AML-193 (cell line): Measurements from ENCODE around the gene FOXD4L6.
"Not testable (repeated sequence)": the region's sequence is repeated elsewhere in the genome, so short reads cannot be mapped to it uniquely, and the experiment has no call there.

ENCODE experiments used
- DNase-seq, 2 experiments: peaks; one replicate each; lab custom pipeline; 2025; lab: John Stamatoyannopoulos, UW

The FOXD4L6 gene

DNA sequence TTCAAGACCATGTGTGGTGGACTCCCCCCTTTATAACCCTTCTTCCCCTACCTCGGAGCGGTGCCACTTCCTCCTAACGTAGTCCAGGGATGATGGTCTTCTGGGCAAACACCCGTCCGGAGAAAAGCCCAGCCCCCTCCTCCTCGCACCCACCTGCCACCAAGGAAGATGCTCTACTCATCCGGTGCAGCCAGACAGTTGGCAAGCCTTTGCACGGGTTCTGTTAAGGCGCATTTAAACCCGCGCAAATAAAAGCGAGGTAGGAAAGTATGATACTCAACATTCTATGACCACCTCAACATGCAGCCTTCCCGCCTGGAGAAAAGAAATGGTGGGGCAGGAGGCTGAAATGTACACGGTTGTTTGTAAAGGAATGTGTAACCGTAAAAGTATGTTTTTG is at the start of gene FOXD4L6:
TSS of gene FOXD4L6 (minus strand) at position 101 of the 400 bp plus-strand sequence. CDS start 298 bp downstream, outside the sequence.
- DNase-seq = not testable (repeated sequence)

DNA sequence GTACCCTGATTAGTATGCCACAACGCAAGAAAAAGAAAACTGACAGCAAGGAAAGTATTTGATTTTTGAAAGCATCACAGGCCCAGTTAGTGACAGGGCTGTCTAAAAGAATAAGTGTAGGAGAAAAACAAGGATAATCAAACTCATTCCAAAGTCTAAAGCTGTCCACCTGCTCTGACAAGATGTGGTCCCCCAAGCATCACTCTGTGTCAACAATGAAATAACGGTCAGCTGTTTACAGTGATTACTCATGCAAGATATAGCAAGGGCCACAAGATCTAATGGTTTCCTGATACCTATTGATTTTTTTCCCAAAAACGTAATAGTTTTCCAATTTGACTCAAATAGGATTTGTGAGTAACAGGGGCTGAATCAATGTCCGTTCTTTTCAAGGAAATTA is 46.5 kb upstream of the FOXD4L6 start:
- DNase-seq = not testable (repeated sequence)

DNA sequence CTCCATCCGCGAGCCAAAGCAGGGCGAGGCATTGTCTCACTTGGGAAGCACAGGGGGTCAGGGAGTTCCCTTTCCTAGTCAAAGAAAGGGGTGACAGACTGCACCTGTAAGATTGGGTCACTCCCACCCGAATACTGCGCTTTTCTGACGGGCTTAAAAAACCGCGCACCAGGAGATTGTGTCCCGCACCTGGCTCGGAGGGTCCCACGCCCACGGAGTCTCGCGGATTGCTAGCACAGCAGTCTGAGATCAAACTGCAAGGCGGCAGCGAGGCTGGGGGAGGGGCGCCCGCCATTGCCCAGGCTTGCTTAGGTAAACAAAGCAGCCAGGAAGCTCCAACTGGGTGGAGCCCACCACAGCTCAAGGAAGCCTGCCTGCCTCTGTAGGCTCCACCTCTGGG is 21.6 kb upstream of the FOXD4L6 start:
- not testable (repeated sequence) for DNase-seq

DNA sequence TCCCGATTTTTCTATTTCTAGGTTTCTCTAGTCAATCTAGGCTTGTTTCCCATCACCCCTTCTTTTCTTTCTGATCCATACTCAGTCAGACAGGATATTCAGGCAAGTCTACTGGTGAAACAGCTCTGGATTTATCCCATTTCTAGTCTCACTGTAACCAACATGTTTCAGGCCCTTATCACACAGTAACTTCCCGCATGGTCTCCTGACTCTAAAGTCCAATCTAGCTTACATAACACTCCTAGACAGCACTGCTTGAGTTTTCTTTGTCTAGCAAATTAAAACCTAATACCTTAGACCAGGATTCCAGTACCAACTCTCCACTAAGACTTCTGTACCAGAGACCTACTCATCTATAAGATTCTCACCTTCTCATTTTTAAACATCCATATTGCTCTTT is 13.4 kb upstream of the FOXD4L6 start:
- DNase-seq = not testable (repeated sequence)

DNA sequence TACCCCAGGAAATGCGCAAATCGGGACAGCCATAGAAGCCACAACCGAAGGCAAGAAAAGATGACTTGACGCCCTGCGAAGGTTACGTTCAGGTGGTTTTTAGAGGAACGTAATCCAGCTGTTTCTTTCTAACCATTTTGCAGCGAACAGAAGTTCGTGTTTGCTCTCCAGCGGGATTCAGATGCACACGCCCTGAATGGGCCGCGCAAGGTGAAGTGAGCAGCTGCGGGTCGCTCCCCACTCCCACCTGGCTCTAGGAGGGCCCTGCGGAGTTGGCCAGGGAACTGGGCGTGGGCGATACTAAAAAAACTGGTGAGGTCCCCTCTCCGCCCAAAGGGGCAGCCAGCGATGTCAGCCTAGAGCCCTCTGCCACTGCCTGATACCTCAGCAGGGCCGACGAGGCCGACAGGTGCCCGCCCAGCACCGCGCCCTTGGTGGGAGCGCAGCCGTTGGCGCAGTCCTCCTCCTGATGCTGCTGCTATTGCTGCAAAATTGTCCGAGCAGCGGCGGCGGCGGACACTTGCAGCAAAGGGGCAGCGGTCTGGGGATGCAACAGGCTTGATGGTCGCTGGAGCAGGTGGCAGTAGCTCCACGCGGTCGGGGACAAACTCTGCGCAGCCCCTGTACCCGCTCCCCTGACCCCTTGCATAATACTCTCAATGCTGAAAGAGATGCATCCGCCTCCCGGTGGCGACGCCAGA is 1.6 kb downstream of the FOXD4L6 start:
- DNase-seq = not testable (repeated sequence)

DNA sequence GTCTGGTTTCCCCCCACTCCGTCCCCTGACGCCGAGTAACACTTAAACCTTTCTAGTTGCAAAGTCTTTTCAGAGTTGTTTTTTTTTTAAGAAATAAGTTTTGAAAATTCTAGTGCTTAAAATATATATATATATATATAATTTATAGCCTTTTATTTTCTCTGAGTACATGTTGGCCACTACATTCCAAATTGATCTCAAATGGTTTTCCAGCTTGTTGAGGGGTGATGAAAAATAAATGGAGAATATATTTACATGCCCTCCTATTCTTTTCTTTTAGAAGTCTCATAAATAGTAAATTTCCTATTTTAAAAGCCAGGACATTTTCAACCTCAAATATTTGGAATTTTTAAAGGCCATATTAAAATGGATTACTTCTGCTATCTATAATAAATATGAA is 2.5 kb downstream of the FOXD4L6 start:
- DNase-seq = not testable (repeated sequence)

DNA sequence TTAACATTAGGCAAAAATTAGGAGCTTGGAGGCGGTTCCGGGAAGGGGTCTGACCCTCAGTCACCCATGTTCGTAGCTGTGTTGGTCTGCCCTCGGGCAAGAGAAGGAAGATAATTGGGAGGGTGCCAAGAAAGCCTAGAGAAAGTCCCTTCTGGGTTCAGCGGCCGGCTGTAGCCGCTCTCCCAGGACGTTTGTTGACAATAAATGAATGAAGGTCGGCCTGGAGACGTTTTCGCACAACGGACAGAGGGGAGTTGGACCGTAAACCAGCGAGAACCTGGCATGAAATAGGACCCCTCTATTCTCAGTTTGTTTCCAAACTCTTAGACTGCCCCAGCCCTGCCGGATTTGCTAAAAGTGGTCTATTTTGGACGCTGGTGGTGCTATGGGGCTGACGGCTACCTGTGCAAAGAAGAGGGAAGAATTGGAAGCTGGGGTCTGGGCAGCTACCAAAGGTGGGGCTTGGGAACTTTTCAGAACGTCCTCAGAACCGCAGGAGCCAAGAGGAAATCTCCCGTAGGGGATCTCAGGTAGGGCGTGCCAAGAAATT is 3.3 kb downstream of the FOXD4L6 start:
- not testable (repeated sequence) for DNase-seq

DNA sequence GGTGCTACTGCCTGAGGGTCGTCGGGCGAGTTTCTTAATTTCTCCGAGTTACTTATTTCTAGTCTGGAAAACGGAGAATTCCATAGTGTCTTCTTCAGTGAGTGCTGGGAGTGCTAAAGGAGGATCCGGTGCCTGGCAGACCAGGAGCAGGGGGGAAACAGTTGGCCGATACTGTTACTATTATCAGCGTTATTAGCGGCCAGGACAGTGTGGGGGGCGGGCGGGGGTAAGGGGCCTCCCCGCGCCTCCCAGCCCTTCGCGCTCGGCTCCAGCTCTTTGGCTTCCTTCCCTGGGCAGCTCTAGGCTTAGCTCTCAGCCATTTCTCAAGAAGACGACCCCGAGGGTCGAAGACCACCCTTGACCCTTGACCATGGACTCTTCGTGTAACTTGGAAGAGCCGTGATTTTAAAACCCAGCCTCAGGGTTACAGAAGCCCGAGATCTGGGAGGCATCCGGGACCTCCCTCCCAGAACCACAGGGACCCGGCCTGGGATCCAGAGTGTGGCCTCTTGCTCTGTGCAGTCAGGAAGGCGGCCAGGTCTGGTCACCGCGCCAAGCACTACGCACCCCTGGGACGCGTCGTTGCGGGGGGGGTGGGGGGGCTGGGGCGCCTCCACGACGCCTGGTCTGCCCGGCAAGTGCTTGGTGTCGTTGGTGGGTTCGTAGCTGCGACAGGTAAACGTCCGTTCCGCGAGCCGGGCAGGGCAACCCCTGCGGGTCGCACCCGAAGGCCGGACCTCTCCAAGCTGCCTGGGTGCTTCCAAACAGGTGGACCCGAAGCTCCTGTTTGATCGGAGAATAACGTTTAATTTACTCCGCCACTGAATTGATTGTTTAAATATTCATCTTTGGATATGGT is 4.0 kb downstream of the FOXD4L6 start:
- DNase-seq = not testable (repeated sequence)

DNA sequence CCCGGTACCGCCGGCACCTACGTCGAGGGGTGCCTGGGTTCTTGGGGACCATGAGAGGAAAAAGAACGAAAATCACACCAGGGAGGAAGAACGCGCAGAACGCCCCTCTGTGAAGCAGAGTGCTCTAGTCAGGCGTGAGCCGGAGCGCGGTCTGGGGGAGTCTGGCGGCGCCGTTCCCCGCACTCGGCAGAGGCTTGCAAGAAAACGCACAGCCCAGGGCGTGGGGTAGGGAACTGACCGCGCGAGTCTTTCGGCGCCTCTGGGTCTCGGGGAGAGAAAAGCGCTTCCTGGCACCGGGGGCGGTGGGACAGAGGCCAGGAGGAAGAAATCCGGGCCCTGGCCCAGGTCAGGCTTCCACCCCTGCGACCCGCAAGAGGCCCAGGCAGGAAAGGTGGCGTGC is 4.7 kb downstream of the FOXD4L6 start:
- not testable (repeated sequence) for DNase-seq

DNA sequence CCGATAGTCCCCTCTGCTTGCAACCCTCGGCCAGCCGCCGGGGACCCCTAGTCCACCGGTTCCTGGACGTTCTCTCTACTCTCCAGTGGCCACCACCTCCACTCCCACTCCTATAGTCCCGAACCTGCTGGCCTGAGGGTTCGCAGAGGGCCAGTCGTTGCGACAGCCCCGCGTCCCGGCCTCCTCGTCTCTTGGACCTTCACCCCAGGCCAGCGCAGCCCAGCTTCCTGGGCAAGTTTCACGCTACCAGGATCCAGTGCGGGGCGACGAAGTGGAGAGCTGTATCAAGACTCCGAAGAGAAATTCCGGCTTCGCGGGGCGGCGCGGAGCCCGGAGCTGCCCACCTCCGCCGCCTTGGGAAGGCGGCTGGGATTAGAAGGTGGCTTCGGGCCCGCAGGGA is 5.1 kb downstream of the FOXD4L6 start:
- not testable (repeated sequence) for DNase-seq

DNA sequence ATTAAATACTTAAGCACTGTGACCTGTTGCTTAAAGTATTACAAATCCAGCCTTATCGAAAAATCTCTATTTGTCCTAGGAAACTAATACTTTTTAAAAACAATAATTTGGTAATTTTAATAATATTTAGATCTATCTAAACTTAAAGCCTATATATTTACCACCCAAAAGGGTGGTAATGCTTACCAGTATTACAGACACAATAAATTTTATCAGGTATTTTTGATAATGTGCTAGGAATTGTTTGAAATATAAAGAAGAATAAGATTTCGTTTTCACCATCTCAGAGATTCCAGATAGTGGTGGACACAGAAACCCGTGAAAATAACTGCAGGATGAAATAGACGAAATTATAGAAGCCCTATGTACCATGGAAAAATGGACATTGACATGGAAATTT is 7.8 kb downstream of the FOXD4L6 start:
- not testable (repeated sequence) for DNase-seq

DNA sequence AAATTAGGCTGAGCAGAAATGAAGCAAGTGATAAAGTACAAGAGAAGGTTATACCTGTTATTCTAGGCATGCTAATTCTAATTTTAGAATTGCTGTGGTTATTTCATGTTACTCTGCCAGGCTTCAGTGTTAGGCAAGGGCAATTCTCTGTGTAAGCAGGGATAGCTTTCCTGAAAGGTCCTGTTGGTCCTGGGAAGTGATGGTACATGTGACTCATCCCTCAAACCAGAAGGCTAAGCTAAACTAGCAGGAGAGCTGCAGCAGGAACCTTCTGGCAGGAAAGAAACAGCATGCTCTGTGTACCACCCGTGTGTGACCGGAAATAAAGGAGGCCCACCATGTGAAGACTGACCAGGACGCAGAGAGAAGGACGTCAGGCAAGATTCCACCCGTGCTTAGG is 8.8 kb downstream of the FOXD4L6 start:
- not testable (repeated sequence) for DNase-seq

DNA sequence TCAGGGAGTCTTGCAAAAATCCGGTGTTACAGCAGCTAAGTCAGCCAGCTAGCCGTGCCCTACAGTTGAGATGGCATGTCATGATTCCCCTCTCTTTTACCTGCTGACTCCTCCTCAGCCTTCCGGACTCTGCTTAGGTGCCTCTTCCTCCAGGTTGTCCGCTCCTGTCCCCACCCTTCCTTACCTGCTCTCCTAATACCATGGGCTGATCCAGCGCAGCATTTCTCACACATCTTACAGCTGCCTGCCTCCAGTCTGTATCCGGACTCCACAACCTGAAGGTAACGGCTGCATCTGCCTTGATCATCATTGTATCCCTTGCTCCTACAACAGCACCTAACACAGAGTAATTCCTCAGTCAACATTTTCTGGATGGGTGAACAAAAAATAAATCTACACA is 9.2 kb downstream of the FOXD4L6 start:
- DNase-seq = not testable (repeated sequence)

DNA sequence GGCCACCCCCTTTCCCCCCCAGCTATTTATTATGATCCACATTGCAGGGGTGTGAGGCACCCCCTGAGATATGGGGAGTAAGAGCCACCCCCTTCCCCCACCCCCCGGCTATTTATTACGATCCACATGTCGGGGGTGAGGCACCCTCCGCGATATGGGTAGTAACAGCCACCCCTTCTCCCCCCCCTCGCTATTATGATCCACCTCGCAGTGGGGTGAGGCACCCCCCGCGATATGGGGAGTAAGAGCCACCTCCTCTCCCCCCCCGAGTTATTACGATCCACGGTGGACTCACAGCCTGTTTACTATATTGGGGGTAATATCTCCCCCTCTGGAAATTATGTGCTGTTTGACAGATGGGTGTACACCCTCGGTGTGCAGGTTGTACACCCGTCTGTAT is 15.1 kb downstream of the FOXD4L6 start:
- DNase-seq = not testable (repeated sequence)

DNA sequence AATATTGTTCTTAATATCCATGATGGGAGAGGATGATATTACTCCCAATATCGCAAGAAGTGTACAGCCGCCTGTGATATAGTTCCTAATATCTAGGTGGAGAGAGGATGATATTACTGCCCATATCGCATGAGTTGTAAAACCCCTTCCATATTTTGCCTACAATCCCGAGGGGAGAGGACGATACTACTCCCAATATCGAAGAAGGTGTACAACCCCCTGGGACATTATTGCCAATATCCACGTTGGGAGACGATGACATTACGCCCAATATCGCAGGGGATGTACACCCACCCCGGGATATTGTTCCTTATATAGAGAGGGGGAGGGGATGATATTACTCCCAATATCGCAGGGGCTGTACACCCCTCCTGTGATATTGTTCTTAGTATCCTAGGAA is 17.1 kb downstream of the FOXD4L6 start:
- DNase-seq = not testable (repeated sequence)

DNA sequence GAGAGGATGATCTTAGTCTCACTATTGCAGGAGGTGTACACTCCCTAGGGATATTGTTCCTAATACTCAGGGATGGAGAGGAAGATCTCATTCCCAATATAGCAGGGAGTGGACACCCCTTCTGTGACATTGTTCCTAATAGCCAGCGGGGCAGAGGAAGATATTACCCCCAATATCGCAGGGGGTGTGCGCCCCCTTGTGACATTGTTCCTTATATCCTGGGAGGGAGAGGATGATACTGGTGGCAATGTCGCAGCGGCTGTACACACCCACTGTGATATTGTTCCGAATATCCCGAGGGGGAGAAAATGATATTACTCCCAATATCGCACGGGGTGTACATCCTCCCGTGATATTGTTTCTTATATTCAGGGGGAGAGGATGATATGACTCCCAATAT is 17.6 kb downstream of the FOXD4L6 start:
- DNase-seq = not testable (repeated sequence)

DNA sequence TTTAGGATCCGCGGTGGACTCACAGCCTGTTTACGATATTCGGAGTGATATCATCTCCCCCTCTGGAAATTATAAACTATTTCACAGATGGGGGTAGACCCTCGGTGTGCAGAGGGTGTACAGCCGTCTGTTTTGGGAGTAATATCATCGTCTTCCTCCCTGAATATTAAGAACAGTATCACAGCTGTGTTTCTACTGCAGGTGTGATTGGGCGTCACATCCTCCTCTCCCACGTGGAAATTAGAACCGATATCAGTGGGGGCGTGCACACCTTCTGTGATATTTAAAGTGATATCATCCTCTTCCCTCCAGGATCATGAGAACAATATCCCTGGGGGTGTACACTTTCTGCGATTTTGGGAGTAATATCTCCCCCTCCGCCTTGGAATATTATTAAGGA is 19.2 kb downstream of the FOXD4L6 start:
- not testable (repeated sequence) for DNase-seq

DNA sequence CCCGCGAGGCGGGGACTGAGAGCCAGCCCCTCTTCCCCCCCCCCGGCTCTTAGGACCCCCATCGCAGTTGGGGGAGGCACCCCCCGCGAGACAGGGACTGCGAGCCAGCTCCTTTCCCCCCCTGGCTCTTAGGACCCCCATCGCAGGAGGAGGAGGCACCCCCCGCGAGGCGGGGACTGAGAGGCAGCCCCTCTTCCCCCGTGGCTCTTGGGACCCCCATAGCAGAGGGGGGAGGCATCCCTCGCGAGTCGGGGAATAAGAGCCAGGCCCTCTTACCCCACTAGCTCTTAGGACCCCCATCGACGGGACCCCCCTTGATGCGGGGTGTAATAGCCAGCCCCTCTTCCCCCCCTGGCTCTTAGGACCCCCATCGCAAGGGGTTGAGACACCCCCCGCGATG is 19.7 kb downstream of the FOXD4L6 start:
- not testable (repeated sequence) for DNase-seq

DNA sequence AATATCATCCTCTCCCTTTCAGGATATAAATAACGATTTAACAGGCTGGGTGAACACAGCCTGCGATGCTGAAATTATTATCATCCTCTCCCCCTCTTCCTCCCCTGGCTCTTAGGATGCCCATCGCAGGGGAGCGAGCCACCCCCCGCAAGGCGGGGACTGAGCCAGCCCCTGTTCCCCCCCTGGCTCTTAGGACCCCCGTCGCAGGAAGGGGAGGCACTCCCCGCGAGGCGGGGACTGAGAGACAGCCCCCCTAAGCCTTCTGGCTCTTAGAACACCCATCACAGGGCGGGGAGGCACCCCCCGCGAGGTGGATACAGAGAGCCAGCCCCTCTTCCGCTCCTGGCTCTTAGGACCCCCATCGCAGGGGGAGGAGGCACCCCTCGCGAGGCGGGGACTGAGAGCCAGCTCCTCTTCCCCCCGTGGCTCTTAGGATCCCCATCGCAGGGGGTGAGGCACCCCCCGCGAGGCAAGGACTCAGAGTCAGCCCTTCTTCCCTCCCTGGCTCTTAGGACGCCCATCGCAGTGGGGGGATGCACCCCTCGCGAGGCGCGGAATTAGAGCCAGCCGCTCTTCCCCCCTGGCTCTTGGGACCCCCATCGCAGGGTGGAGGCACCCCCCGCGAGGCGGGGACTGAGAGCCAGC is 21.9 kb downstream of the FOXD4L6 start:
- DNase-seq = not testable (repeated sequence)

DNA sequence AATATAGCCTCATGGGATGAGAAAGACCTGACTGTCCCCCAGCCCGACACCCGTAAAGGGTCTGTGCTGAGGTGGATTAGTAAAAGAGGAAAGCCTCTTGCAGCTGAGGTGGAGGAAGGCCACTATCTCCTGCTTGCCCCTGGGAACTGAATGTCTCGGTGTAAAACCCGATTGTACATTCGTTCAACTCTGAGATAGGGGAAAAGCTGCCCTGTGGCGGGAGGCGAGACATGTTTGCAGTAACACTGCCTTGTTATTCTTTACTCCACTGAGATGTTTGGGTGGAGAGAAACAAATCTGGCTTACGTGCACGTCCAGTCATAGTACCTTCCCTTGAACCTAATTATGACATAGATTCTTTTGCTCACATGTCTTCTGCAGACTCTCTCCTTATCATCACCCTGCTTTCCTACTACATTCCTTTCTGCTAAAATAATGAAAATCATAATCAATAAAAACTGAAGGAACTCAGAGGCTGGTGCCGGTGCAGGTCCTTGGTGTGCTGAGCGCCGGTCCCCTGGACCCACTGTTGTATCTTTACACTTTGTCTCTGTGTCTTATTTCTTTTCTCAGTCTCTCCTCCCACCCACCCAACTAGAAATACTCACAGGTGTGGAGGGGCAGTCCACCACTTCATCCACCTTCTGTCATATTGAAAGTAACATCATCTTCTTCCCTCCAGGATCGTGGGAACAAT is 22.8 kb downstream of the FOXD4L6 start:
- not testable (repeated sequence) for DNase-seq

DNA sequence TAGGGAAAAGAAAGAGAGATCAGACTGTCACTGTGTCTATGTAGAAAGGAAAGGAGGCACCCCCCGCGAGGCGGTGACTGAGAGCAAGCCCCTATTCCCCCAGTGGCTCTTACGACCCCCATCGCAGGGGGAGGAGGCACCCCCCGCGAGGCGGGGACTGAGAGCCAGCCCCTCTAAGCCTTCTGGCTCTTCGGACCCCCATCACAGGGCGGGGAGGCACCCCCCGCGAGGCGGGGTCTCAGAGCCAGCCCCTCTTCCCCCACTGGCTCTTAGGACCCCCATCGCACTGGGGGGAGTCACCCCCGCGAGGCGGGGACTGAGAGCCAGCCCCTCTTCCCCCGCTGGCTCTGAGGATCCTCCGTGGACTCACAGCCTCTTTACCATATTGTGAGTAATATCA is 23.9 kb downstream of the FOXD4L6 start:
- not testable (repeated sequence) for DNase-seq

DNA sequence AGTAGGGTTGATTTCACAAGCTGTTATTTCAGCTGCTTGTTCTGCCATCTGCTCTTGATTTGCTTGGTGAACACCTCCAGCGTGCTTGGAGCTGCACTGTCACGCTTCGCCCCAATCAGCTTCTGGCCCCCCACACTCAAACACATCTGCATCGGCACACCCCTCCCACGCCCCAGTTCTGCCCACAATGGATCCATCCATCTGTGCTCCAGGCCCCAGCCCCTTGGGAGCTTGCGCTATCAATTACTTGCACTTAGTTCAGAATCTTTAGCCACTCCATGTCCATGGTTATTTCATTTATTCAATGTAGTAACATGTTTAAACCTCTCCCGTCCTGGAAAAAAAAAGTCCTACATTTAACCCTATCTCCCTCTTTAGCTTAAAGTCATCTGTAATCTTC is 28.0 kb downstream of the FOXD4L6 start:
- DNase-seq = not testable (repeated sequence)
